RWPE2 (cell line): Measurements from ENCODE around the gene SV2C.
A peak's percentile ranks its signal among the peaks of the same experiment; 100 is the strongest.

Experiments
- ATAC-seq: fragments of 200-7000 bp; cut with Tn5 transposase; 3 replicates; pipeline ENCODE4 v1.9.1; 2021; ENCODE audit warnings: low read depth
- DNase-seq: peaks from one replicate; pipeline ENCODE4 v3.0.0-alpha.2; 2020; ENCODE audit warnings: low spot score
- H3K27ac ChIP-seq: fragments of 450-650 bp; 2 replicates; pipeline ENCODE4 v1.5.1; 2017; ENCODE audit warnings: mild to moderate bottlenecking; ENCODE audit not compliant: poor library complexity, severe bottlenecking
- H3K27me3 ChIP-seq: fragments of 250-450 bp; sonication (Bioruptor Pico); 2 replicates; pipeline ENCODE4 v1.5.1; 2021; ENCODE audit warnings: mild to moderate bottlenecking, moderate library complexity; ENCODE audit not compliant: insufficient read depth, poor library complexity, severe bottlenecking
- H3K36me3 ChIP-seq: fragments of 250-450 bp; sonication (Bioruptor Pico); 2 replicates; pipeline ENCODE4 v1.5.1; 2020; ENCODE audit warnings: low read depth, mild to moderate bottlenecking, moderate library complexity
- H3K4me1 ChIP-seq: fragments of 250-450 bp; sonication (Bioruptor Pico); 2 replicates; pipeline ENCODE4 v1.5.1; 2021; ENCODE audit warnings: mild to moderate bottlenecking, moderate library complexity; ENCODE audit not compliant: insufficient read depth, poor library complexity, severe bottlenecking
- H3K4me3 ChIP-seq: fragments of 250-450 bp; sonication (Bioruptor Pico); 2 replicates; pipeline ENCODE4 v1.5.1; 2021; ENCODE audit warnings: mild to moderate bottlenecking, moderate library complexity; ENCODE audit not compliant: severe bottlenecking
- H3K9me3 ChIP-seq: fragments of 250-450 bp; sonication (Bioruptor Pico); 2 replicates; pipeline ENCODE4 v1.5.1; 2021; ENCODE audit warnings: mild to moderate bottlenecking, moderate library complexity; ENCODE audit not compliant: severe bottlenecking
- CTCF ChIP-seq: fragments of 450-650 bp; IDR thresholded peaks from one replicate; pipeline ENCODE4 v1.5.1; 2017; ENCODE audit warnings: mild to moderate bottlenecking, moderate library complexity; ENCODE audit not compliant: poor library complexity, severe bottlenecking

The SV2C gene

DNA sequence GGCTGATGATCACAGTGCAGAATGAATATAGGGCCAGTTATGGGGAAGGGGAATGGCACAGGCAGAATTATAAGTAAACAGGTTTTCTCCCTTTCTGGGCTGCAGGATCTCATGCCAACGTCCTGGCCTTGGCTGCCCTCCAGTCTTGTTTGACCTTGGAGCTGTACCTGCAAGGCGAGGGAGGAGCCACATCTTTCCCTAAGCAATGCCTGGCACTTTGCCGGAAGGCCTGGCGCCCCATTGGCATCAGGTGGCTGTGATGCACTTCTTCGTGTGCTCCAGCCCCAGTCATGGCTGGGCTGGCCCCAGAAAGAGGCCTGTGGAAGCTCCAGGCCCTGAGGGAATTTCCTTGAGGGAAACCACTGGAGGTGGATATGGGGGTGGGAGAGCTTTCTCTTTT, 303.2 kb downstream of the SV2C start:
- H3K27me3 ChIP-seq = no peaks in the 10 kb centered on the region
- no peaks in the 10 kb centered on the region for H3K36me3 ChIP-seq
- H3K9me3 ChIP-seq = no peaks in the 10 kb centered on the region
- DNase-seq (no peak), ATAC-seq (peak; percentile 44; the same call in 2 of the 3 replicates)
- no peak overlapping the region for H3K27ac ChIP-seq
- no peaks in the 10 kb centered on the region for H3K4me1 ChIP-seq
- no peak for TF ChIP-seq CTCF
- no peak overlapping the region for H3K4me3 ChIP-seq

- no peak for ATAC-seq
- DNase-seq = no peak
- Histone ChIP-seq H3K36me3 (no peaks in the 10 kb centered on the region), H3K27me3 (no peaks in the 10 kb centered on the region), H3K27ac (no peak overlapping the region), H3K9me3 (no peaks in the 10 kb centered on the region), H3K4me3 (no peak overlapping the region), H3K4me1 (no peaks in the 10 kb centered on the region)
- no peak for TF ChIP-seq CTCF
These were observed 305.1 kb downstream of the SV2C start for GRCh38 chr5:76388236-76388635.

DNA sequence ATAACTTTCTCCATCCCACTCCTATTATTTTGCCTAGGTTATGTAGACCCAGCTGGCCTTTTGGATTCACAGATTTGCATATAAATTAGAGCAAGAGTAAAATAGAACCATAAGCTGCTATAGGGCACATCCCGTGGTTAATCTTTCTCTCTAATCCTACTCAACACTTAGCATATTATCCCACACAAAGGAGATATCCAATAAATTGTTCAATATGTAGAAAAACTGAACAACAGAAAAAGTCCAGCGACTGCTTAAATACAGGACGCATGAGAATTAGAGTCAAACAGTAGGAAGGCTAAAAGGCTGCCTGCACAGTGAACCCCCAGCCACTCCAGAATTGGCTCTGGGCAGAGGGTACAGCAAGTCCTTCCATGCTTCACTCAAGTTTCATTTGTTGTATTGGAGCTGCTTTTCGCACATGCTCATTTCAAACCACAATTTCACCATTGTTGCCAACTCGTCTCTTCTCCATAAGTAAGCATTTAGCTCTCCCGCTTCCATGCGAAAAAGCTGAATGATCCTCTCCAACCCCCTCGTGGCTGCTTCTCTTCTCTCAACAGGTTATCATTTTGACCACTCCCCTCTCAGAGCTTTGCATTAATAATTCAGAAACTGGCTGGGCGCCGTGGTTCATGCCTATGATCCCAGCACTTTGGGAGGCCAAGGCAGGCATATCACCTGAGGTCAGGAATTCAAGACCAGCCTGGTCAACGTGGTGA, 305.8 kb downstream of the SV2C start:
- DNase-seq (no peak), ATAC-seq (no peak)
- Histone ChIP-seq H3K27me3 (no peaks in the 10 kb centered on the region), H3K27ac (no peak overlapping the region), H3K4me1 (no peaks in the 10 kb centered on the region), H3K9me3 (no peaks in the 10 kb centered on the region), H3K36me3 (no peaks in the 10 kb centered on the region), H3K4me3 (no peak overlapping the region)
- no peak for TF ChIP-seq CTCF

DNA sequence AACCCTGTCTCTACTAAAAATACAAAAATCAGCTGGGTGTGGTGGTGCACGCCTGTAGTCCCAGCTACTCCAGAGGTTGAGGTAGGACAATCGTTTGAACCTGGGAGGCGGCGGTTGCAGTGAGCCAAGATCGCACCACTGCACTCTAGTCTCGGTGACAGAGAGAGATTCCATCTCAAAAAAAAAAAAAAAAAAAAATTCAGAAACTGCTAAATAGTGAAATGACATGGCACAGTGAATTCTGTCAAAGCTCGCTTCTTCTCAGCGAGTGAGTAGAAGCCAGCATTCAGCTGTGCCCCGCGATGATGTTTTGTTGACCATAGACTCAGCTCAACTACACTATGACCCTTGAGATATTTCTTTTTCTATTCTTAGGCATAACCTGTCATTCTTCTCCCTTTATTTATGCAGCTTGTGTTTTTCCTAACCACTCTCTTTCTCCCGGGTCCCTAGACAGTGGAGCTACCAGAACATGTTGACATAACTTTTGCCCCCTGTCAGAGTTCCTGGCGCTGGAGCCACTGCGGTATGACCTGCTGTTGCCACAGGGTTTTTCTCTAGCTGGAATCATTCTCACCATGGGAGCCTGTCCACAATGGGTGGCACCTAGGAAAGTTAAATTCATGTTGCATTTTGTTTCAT, 306.5 kb downstream of the SV2C start:
- no peaks in the 10 kb centered on the region for H3K27me3 ChIP-seq
- TF ChIP-seq CTCF = no peak
- H3K36me3 ChIP-seq = no peaks in the 10 kb centered on the region
- DNase-seq = no peak
- H3K9me3 ChIP-seq = no peaks in the 10 kb centered on the region
- H3K4me3 ChIP-seq = no peak overlapping the region
- no peak overlapping the region for H3K27ac ChIP-seq
- no peak for ATAC-seq
- no peaks in the 10 kb centered on the region for H3K4me1 ChIP-seq

DNA sequence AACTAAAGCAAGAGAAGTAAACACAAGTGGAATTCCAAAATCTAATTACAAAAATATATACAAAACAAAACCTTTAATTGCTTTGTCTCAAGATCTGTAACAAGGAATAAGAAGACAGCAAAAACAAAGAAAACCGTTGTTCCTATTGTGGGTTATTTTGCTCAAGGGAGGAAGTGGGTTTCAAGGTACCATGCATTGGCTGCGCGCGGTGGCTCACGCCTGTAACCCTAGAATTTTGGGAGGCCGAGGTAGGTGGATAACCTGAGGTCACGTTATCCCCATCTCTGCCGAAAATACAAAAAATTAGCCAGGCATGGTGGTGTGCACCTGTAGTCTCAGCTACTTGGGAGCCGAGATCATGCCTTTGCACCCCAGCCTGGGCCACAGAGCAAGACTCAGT, 307.8 kb downstream of the SV2C start:
- TF ChIP-seq CTCF = no peak
- no peaks in the 10 kb centered on the region for H3K27me3 ChIP-seq
- no peak for DNase-seq
- ATAC-seq = no peak
- H3K9me3 ChIP-seq = no peaks in the 10 kb centered on the region
- no peak overlapping the region for H3K27ac ChIP-seq
- no peaks in the 10 kb centered on the region for H3K36me3 ChIP-seq
- H3K4me1 ChIP-seq = no peaks in the 10 kb centered on the region
- H3K4me3 ChIP-seq = no peak overlapping the region
